WTC11 (cell line): ENCODE measurements around the gene PARVG. TPM values are rescaled to one million over a fixed set of nuclear protein-coding genes. Genes with fewer than 3 reads are reported as not detected.

ENCODE experiments used
- ATAC-seq: fragments of 200-7000 bp; cut with Tn5 transposase; 2 replicates; pipeline ENCODE4 v1.10.0; 2021; ENCODE audit warnings: mild to moderate bottlenecking, moderate library complexity
- CTCF ChIA-PET: fragments of 300-600 bp; sonication (Branson Sonifier 250); formaldehyde crosslinking; loops from one replicate; lab custom pipeline; 2021; ENCODE audit warnings: antibody characterized with exemption; lab: Charles Lee
- POLR2A ChIA-PET: fragments of 350-600 bp; sonication (Branson Sonifier 250); formaldehyde crosslinking; loops from one replicate; lab custom pipeline; 2021; ENCODE audit warnings: antibody characterized with exemption; lab: Charles Lee
- DNase-seq: peaks from one replicate; pipeline ENCODE4 v3.0.0; 2021; ENCODE audit warnings: low spot score
- H3K27ac Mint-ChIP-seq: 2 replicates; pipeline ENCODE4 v1.8.0; 2021; ENCODE audit warnings: mixed read lengths
- H3K27me3 Mint-ChIP-seq: 2 replicates; pipeline ENCODE4 v1.8.0; 2021; ENCODE audit warnings: low read depth, mild to moderate bottlenecking, moderate library complexity, mixed read lengths
- H3K36me3 Mint-ChIP-seq: 2 replicates; pipeline ENCODE4 v1.8.0; 2021; ENCODE audit warnings: mixed read lengths
- H3K4me1 Mint-ChIP-seq: 2 replicates; pipeline ENCODE4 v1.8.0; 2022; ENCODE audit warnings: mixed read lengths
- H3K4me3 Mint-ChIP-seq: 2 replicates; pipeline ENCODE4 v1.8.0; 2021; ENCODE audit warnings: mild to moderate bottlenecking, moderate library complexity, mixed read lengths
- H3K9me3 Mint-ChIP-seq: 2 replicates; pipeline ENCODE4 v1.8.0; 2021; ENCODE audit warnings: mixed read lengths
- AR ChIP-seq: fragments of 250-450 bp; sonication (Bioruptor Pico); IDR thresholded peaks from 2 replicates; pipeline ENCODE4 v1.9.0; 2021; ENCODE audit warnings: mild to moderate bottlenecking
- ATF1 ChIP-seq: sonication (generic); formaldehyde crosslinking; IDR thresholded peaks from 2 replicates; pipeline ENCODE4 v1.8.1; 2023; ENCODE audit warnings: mild to moderate bottlenecking, moderate library complexity, missing genetic modification reagents
- EMX1 ChIP-seq: fragments of 250-450 bp; sonication (Bioruptor Pico); IDR thresholded peaks from 2 replicates; pipeline ENCODE4 v1.8.0; 2021; ENCODE audit warnings: mild to moderate bottlenecking
- ERG ChIP-seq: fragments of 250-450 bp; sonication (Bioruptor Pico); IDR thresholded peaks from 2 replicates; pipeline ENCODE4 v1.8.0; 2021; ENCODE audit warnings: mild to moderate bottlenecking
- FOXJ3 ChIP-seq: sonication (generic); formaldehyde crosslinking; IDR thresholded peaks from 2 replicates; pipeline ENCODE4 v1.9.0; 2021; ENCODE audit warnings: missing genetic modification reagents, mild to moderate bottlenecking, borderline replicate concordance
- FOXP1 ChIP-seq: sonication (generic); formaldehyde crosslinking; IDR thresholded peaks from 2 replicates; pipeline ENCODE4 v1.8.0; 2022; ENCODE audit warnings: missing genetic modification reagents, mild to moderate bottlenecking, moderate library complexity, borderline replicate concordance
- HMGXB4 ChIP-seq: sonication (generic); formaldehyde crosslinking; IDR thresholded peaks from 2 replicates; pipeline ENCODE4 v1.8.1; 2023; ENCODE audit warnings: mild to moderate bottlenecking, moderate library complexity, missing genetic modification reagents
- IRF1 ChIP-seq: sonication (generic); formaldehyde crosslinking; IDR thresholded peaks from 2 replicates; pipeline ENCODE4 v1.8.0; 2023; ENCODE audit warnings: missing genetic modification reagents
- MAX ChIP-seq: sonication (generic); formaldehyde crosslinking; IDR thresholded peaks from 2 replicates; pipeline ENCODE4 v1.8.0; 2022; ENCODE audit warnings: mild to moderate bottlenecking, missing genetic modification reagents
- MXD4 ChIP-seq: fragments of 250-450 bp; sonication (Bioruptor Pico); IDR thresholded peaks from 2 replicates; pipeline ENCODE4 v1.8.0; 2021; ENCODE audit warnings: mild to moderate bottlenecking, moderate library complexity, borderline replicate concordance
- NR1H2 ChIP-seq: sonication (generic); formaldehyde crosslinking; IDR thresholded peaks from 2 replicates; pipeline ENCODE4 v1.9.0; 2021; ENCODE audit warnings: mild to moderate bottlenecking, moderate library complexity, missing genetic modification reagents
- OVOL2 ChIP-seq: fragments of 250-450 bp; sonication (Bioruptor Pico); IDR thresholded peaks from 2 replicates; pipeline ENCODE4 v1.9.0; 2021; ENCODE audit warnings: mild to moderate bottlenecking, borderline replicate concordance
- SMAD3 ChIP-seq: sonication (generic); formaldehyde crosslinking; IDR thresholded peaks from 2 replicates; pipeline ENCODE4 v1.8.0; 2022; ENCODE audit warnings: missing genetic modification reagents, mild to moderate bottlenecking, borderline replicate concordance
- TP53 ChIP-seq: sonication (generic); formaldehyde crosslinking; IDR thresholded peaks from 2 replicates; pipeline ENCODE4 v1.8.1; 2023; ENCODE audit warnings: mild to moderate bottlenecking, missing genetic modification reagents
- USF1 ChIP-seq: sonication (generic); formaldehyde crosslinking; IDR thresholded peaks from 2 replicates; pipeline ENCODE4 v1.8.0; 2022; ENCODE audit warnings: mild to moderate bottlenecking, missing genetic modification reagents
- ZSCAN18 ChIP-seq: fragments of 250-450 bp; sonication (Bioruptor Pico); IDR thresholded peaks from 2 replicates; pipeline ENCODE4 v2.1.2; 2022; ENCODE audit warnings: mild to moderate bottlenecking, moderate library complexity
- total RNA-seq: library from RNA; stranded (reverse); gene quantifications from 3 replicates; pipeline ENCODE4 v1.2.3, GENCODE V29; 2021

The PARVG gene
- total RNA-seq, 1 experiment from 2014 or later, result 0.94 TPM

GRCh38 chr22:44159221-44159620, 21.5 kb upstream of the PARVG start (continued):
- TF ChIP-seq AR (no peak), FOXJ3 (CRISPR knock-in tag) (no peak), HMGXB4 (CRISPR knock-in tag) (no peak), ZSCAN18 (no peak), NR1H2 (CRISPR knock-in tag) (no peak)

GRCh38 chr22:44159811-44160210, 20.9 kb upstream of the PARVG start:
- POLR2A ChIA-PET, result interaction anchor here (0.5 kb wide), 1 partner anchor 23 kb away, joined by 3 read pairs; no protein-coding TSS in a partner anchor
- peak overlapping the region; percentile 26 for H3K27ac Mint-ChIP-seq
- no peaks in the 10 kb centered on the region; the same call in 1 of the 2 replicates for H3K27me3 Mint-ChIP-seq

More at GRCh38 chr22:44159811-44160210, 20.9 kb upstream of the PARVG start:
- CTCF ChIA-PET, result no interaction called here
- TF ChIP-seq SMAD3 (CRISPR knock-in tag), result no peak
- TF ChIP-seq FOXP1 (CRISPR knock-in tag), result no peak
- TF ChIP-seq ATF1 (CRISPR knock-in tag), result no peak
- no peak for TF ChIP-seq MXD4 (CRISPR knock-in tag)
- TF ChIP-seq OVOL2 (CRISPR knock-in tag), result no peak
- no peak for TF ChIP-seq IRF1 (CRISPR knock-in tag)
- TF ChIP-seq MAX (CRISPR knock-in tag), result no peak
- TF ChIP-seq USF1, result no peak
- no peak for TF ChIP-seq ERG (CRISPR knock-in tag)
- TF ChIP-seq EMX1 (CRISPR knock-in tag), result no peak
- no peak for TF ChIP-seq TP53 (CRISPR knock-in tag)
- DNase-seq, result no peak
- H3K4me1 Mint-ChIP-seq, result peaks cover 41% of the 10 kb centered on the region
- H3K36me3 Mint-ChIP-seq, result no peaks in the 10 kb centered on the region
- ATAC-seq, result no peak
- no peak overlapping the region for H3K4me3 Mint-ChIP-seq
- H3K9me3 Mint-ChIP-seq, result no peaks in the 10 kb centered on the region
